ENCODE measurements around the gene E2F2. TPM values are rescaled to one million over a fixed set of nuclear protein-coding genes. Genes with fewer than 3 reads are reported as not detected.
A peak's percentile ranks its signal among the peaks of the same experiment; 100 is the strongest.

E2F2 gene
- total RNA-seq, 1 experiment from 2014 or later: 9.5 TPM

DNA sequence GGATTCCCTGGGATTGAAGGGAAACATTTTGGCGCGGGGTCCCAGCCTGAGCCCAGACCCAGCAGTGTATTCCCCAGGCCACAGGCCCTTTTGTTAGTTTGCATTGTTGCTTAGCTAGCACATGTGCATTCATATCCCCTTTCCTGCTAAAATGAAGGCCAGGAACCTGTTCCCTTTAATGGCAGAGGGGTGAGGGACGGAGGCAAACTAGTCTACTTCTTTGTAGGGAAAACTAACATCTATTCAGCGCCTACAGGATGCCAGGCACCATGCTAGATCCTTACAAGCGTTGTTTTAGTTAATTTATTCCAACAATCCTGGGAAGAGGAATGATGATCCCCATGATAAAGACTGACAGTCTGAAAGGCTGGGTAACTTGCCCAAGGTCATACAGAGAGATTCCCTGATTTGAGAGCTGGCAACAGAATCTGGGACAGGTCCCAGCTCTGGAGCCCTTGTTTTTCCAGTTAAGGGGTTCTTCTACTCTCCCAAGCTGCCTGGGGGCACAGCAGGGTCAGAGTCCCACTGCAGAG, 595 bp upstream of the E2F2 start:
- TSS peak; percentile 54 for BruUV-seq (replicated peaks)
- CTCF ChIA-PET: interaction anchor here (0.5 to 2.2 kb wide), 8 partner anchors 9 to 355 kb away, joined by 3 to 14 read pairs (median 3); partner anchors contain the start of gene ASAP3
- POLR2A ChIA-PET: interaction anchor here (0.6 to 0.9 kb wide), 5 partner anchors 47 to 169 kb away, joined by 3 to 11 read pairs (median 8); no protein-coding TSS in a partner anchor

DNA sequence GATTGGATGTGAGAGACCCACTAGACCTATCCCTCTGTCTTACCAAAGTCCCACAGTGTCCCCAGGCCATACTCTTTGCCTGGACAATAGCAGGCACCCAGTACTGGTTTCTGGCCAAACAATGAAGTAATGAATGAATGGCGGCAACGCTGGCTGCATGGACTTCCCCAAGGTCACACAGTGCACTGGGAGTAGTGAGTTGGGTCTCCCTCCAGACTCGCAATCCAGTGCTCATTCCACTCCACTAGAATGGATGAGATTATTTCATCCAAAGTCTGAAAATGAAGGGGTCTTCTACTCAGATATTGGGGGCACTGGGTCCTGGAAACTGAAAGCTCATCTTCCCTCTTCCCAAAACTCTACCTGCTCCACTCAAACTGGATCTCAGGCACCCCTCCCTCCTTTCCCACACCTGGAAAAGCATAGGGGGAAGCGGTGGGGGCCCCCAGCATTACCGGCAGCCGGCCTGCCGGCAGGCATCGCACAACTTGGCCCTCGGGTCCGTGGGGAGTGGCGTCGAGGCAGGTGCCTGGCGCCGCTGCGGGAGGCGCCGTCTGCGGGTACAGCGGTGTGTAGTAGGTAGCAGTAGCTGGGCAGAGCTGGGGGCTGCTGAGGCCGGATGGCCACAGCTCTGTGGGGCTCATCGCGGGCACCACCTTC, 816 bp downstream of the E2F2 start:
- Histone ChIP-seq H3K4me3 (ENCODE audit: low read depth, low read length) (peak overlapping the region; percentile 86), H3K27me3 (replicated peaks; ENCODE audit: control insufficient read depth, insufficient read depth, low read length) (no peaks in the 10 kb centered on the region), H3K9me3 (no peaks in the 10 kb centered on the region), H3K36me3 (ENCODE audit: control insufficient read depth, insufficient read depth, low read length) (no peaks in the 10 kb centered on the region), H3K4me1 (peaks cover 22% of the 10 kb centered on the region)
- intact Hi-C loops (cut with micrococcal nuclease; ENCODE audit: unreplicated experiment): loop anchor here (10.0 kb wide), 1 partner anchor 185 kb away; the partner anchor contains the start of gene HNRNPR
- H3K27ac Mint-ChIP-seq (ENCODE audit: unreplicated experiment): no peak overlapping the region
- ChIA-PET CTCF (interaction anchor here (0.8 to 2.2 kb wide), 2 partner anchors 17 to 33 kb away, joined by 4 to 14 read pairs; no protein-coding TSS in a partner anchor), POLR2A (no interaction called here)
- TF ChIP-seq, protein P1, sequence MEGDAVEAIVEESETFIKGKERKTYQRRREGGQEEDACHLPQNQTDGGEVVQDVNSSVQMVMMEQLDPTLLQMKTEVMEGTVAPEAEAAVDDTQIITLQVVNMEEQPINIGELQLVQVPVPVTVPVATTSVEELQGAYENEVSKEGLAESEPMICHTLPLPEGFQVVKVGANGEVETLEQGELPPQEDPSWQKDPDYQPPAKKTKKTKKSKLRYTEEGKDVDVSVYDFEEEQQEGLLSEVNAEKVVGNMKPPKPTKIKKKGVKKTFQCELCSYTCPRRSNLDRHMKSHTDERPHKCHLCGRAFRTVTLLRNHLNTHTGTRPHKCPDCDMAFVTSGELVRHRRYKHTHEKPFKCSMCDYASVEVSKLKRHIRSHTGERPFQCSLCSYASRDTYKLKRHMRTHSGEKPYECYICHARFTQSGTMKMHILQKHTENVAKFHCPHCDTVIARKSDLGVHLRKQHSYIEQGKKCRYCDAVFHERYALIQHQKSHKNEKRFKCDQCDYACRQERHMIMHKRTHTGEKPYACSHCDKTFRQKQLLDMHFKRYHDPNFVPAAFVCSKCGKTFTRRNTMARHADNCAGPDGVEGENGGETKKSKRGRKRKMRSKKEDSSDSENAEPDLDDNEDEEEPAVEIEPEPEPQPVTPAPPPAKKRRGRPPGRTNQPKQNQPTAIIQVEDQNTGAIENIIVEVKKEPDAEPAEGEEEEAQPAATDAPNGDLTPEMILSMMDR (IDR thresholded peaks at IDR 0.05; ENCODE audit: insufficient read depth in 1 of 2, low read depth in 1 of 2, low read length in 1 of 2, severe bottlenecking in 1 of 2, unreplicated experiment in 1 of 2): peak in 1 of 2 experiments; percentile 2
- no peaks in the 10 kb centered on the region for H3K36me3 Mint-ChIP-seq (ENCODE audit: insufficient read depth, unreplicated experiment)
- DNase-seq: no peak
- H3K27me3 Mint-ChIP-seq (ENCODE audit: insufficient read depth, unreplicated experiment): no peaks in the 10 kb centered on the region
- H3K9me3 Mint-ChIP-seq (ENCODE audit: unreplicated experiment): no peaks in the 10 kb centered on the region
- peaks cover 6% of the 10 kb centered on the region for H3K4me1 Mint-ChIP-seq (ENCODE audit: low read depth, unreplicated experiment)
- H3K4me3 Mint-ChIP-seq (ENCODE audit: unreplicated experiment): peak overlapping the region; percentile 91
- no TSS peak for BruUV-seq (replicated peaks)

More for the DNA sequence above, 595 bp upstream of the E2F2 start:
- Histone ChIP-seq H3K4me1 (peaks cover 22% of the 10 kb centered on the region), H3K9me3 (no peaks in the 10 kb centered on the region), H3K36me3 (ENCODE audit: control insufficient read depth, insufficient read depth, low read length) (no peaks in the 10 kb centered on the region), H3K4me3 (ENCODE audit: low read depth, low read length) (peak overlapping the region; percentile 25), H3K27me3 (replicated peaks; ENCODE audit: control insufficient read depth, insufficient read depth, low read length) (no peaks in the 10 kb centered on the region)
- TF ChIP-seq, protein P1 (IDR thresholded peaks at IDR 0.05; ENCODE audit: insufficient read depth in 1 of 2, low read depth in 1 of 2, low read length in 1 of 2, severe bottlenecking in 1 of 2, unreplicated experiment in 1 of 2): no peak
- DNase-seq: no peak
- H3K4me3 Mint-ChIP-seq (ENCODE audit: unreplicated experiment): peak overlapping the region; percentile 91
- peaks cover 6% of the 10 kb centered on the region for H3K4me1 Mint-ChIP-seq (ENCODE audit: low read depth, unreplicated experiment)
- H3K36me3 Mint-ChIP-seq (ENCODE audit: insufficient read depth, unreplicated experiment): no peaks in the 10 kb centered on the region
- no peaks in the 10 kb centered on the region for H3K27me3 Mint-ChIP-seq (ENCODE audit: insufficient read depth, unreplicated experiment)
- H3K9me3 Mint-ChIP-seq (ENCODE audit: unreplicated experiment): no peaks in the 10 kb centered on the region
- intact Hi-C loops (cut with micrococcal nuclease; ENCODE audit: unreplicated experiment): loop anchor here (10.0 kb wide), 1 partner anchor 187 kb away; the partner anchor contains the start of gene HNRNPR
- peak overlapping the region; percentile 93 for H3K27ac Mint-ChIP-seq (ENCODE audit: unreplicated experiment)
